Measurements from ENCODE around the gene PDLIM1. TPM values are rescaled to one million over a fixed set of nuclear protein-coding genes. Genes with fewer than 3 reads are reported as not detected.

The PDLIM1 gene
- total RNA-seq, 1 experiment from 2014 or later, result 67.4 TPM

DNA sequence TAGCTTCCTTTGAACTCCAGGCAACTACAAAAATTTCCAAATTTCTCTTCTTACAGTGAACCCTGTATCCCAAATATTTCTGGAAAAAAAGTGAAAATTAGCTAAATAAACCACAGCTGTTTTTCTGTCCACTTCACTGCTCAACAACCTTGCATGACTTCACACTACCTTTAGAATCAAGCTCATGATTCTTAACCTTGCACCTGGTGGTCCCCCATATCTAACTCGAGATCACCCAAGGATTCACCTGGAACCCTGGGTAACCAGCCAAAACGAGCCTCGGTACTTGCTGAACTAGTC lies 47.5 kb downstream of the PDLIM1 start:
- CTCF ChIA-PET, result interaction anchor here (0.9 to 3.7 kb wide), 20 partner anchors 9 to 1422 kb away, joined by 3 to 42 read pairs (median 5); no protein-coding TSS in a partner anchor
- no TSS peak for BruUV-seq (replicated peaks)
- H3K4me3 ChIP-seq (replicated peaks in 1 of 2; ENCODE audit: low read depth in 1 of 2, low read length in 2 of 2), result no peak overlapping the region
- RAD21 ChIA-PET (ENCODE audit: low non-redundant PET in 1 of 2, low total read pairs in 2 of 2, uncharacterized antibody in 2 of 2, unreplicated experiment in 2 of 2), result interaction anchor here (0.6 to 1.7 kb wide), 7 partner anchors 41 to 120 kb away, joined by 3 to 9 read pairs (median 5); no protein-coding TSS in a partner anchor
- intact Hi-C loops (cut with micrococcal nuclease), result loop anchor here (1.0 kb wide), 5 partner anchors 35 to 613 kb away; no protein-coding TSS in a partner anchor
- no peaks in the 10 kb centered on the region for H3K79me2 ChIP-seq (ENCODE audit: insufficient read depth, low read length)
- DNase-seq (ENCODE audit: low read depth, low spot score) (no peak), ATAC-seq (no peak)
- H3K27ac ChIP-seq (ENCODE audit: low read depth, low read length), result no peak overlapping the region
- POLR2A ChIA-PET, result interaction anchor here (0.6 kb wide), 1 partner anchor 122 kb away, joined by 3 read pairs; no protein-coding TSS in a partner anchor
- TF ChIP-seq CBX3 (IDR thresholded peaks at IDR 0.05; ENCODE audit: low read depth), result no peak
- no peak for TF ChIP-seq SRF (IDR thresholded peaks at IDR 0.05; ENCODE audit: low read depth)
- TF ChIP-seq ELF1 (IDR thresholded peaks at IDR 0.05; ENCODE audit: borderline replicate concordance, low read depth), result no peak
- TF ChIP-seq EZH2phosphoT487 (IDR thresholded peaks at IDR 0.05; ENCODE audit: borderline replicate concordance), result no peak
- TF ChIP-seq, protein P1, sequence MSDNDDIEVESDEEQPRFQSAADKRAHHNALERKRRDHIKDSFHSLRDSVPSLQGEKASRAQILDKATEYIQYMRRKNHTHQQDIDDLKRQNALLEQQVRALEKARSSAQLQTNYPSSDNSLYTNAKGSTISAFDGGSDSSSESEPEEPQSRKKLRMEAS (IDR thresholded peaks at IDR 0.05), result no peak
- TF ChIP-seq EZH2 (IDR thresholded peaks at IDR 0.05), result no peak
- no peak for TF ChIP-seq ZFX (IDR thresholded peaks at IDR 0.05)
- no peak for TF ChIP-seq TCF7L2 (IDR thresholded peaks at IDR 0.05; ENCODE audit: borderline replicate concordance, extremely low read depth, insufficient read depth, insufficient read length)
- no peak for TF ChIP-seq CEBPB (IDR thresholded peaks at IDR 0.05; ENCODE audit: low read depth)
- no peak for TF ChIP-seq YY1 (IDR thresholded peaks at IDR 0.05; ENCODE audit: extremely low read depth, insufficient replicate concordance, low read depth, low read length)
- no peak for TF ChIP-seq SP1 (IDR thresholded peaks at IDR 0.05; ENCODE audit: low read depth)
- TF ChIP-seq FOSL1 (IDR thresholded peaks at IDR 0.05; ENCODE audit: low read depth), result no peak
- no peak for TF ChIP-seq JUND (IDR thresholded peaks at IDR 0.05)
- TF ChIP-seq, protein P2, sequence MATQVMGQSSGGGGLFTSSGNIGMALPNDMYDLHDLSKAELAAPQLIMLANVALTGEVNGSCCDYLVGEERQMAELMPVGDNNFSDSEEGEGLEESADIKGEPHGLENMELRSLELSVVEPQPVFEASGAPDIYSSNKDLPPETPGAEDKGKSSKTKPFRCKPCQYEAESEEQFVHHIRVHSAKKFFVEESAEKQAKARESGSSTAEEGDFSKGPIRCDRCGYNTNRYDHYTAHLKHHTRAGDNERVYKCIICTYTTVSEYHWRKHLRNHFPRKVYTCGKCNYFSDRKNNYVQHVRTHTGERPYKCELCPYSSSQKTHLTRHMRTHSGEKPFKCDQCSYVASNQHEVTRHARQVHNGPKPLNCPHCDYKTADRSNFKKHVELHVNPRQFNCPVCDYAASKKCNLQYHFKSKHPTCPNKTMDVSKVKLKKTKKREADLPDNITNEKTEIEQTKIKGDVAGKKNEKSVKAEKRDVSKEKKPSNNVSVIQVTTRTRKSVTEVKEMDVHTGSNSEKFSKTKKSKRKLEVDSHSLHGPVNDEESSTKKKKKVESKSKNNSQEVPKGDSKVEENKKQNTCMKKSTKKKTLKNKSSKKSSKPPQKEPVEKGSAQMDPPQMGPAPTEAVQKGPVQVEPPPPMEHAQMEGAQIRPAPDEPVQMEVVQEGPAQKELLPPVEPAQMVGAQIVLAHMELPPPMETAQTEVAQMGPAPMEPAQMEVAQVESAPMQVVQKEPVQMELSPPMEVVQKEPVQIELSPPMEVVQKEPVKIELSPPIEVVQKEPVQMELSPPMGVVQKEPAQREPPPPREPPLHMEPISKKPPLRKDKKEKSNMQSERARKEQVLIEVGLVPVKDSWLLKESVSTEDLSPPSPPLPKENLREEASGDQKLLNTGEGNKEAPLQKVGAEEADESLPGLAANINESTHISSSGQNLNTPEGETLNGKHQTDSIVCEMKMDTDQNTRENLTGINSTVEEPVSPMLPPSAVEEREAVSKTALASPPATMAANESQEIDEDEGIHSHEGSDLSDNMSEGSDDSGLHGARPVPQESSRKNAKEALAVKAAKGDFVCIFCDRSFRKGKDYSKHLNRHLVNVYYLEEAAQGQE (IDR thresholded peaks at IDR 0.05; ENCODE audit: low read depth), result no peak
- TF ChIP-seq POLR2AphosphoS5 (IDR thresholded peaks at IDR 0.05; ENCODE audit: low read depth, low read length), result no peak
- H4K20me1 ChIP-seq (ENCODE audit: insufficient read depth), result no peaks in the 10 kb centered on the region
- no peaks in the 10 kb centered on the region for H3K27me3 ChIP-seq (ENCODE audit: insufficient read depth, low read length)
- 0 out of 4 replicates have a peak, but pooled peaks cover 5 to 6% of the 10 kb centered on the region in 2 experiments for H3K36me3 ChIP-seq (ENCODE audit: control insufficient read depth in 1 of 2, insufficient read depth in 2 of 2, low read length in 2 of 2)
- H3K9ac ChIP-seq (ENCODE audit: low read length), result no peak overlapping the region
- H2AFZ ChIP-seq (ENCODE audit: low read depth, low read length, poor library complexity, severe bottlenecking), result no peak overlapping the region
- H3K9me3 ChIP-seq (ENCODE audit: control insufficient read depth in 1 of 2, insufficient read depth in 1 of 2, low read depth in 1 of 2, low read length in 2 of 2), result no peaks in the 10 kb centered on the region
- no peak overlapping the region for H3K4me2 ChIP-seq (ENCODE audit: low read length)
- H3K4me1 ChIP-seq (ENCODE audit: control insufficient read depth in 1 of 2, insufficient read depth in 2 of 2, low read length in 2 of 2), result peaks cover 0 to 17% of the 10 kb centered on the region in 2 experiments; a peak in 1 of 4 replicates
- H3K9me2 ChIP-seq (ENCODE audit: insufficient read depth), result no peaks in the 10 kb centered on the region

Measured in HCT116 (cell line).